Measurements from ENCODE around the gene ARHGAP28.

Gene ARHGAP28

DNA sequence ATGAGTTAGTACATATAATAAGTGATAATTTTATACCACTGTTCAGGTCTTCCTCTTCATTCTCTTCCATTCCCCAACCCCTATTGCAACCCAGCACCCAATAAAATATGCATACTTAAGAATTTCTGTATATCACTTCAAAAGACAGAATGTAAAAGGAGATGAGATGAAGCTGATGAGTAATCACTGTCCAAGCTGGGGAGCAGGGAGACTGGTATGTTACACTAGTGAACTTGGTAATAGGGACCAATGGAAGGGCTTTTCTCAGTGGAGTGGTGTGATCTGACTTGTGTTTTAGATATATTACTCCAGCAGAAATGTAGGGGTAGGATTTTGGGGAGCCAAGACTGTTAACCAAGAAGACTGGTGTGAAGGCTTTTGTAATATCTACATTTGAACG is 18.0 kb upstream of the ARHGAP28 start:
- no peak for TF ChIP-seq CTCF (IDR thresholded peaks at IDR 0.05; ENCODE audit: low read depth, low read length, missing control alignments)
- no peak overlapping the region for H3K4me3 ChIP-seq (ENCODE audit: low read depth, low read length)
- in situ Hi-C loops (cut with HindIII; ENCODE audit: low sequenced_read_pairs): no loop called here
- DNase-seq (ENCODE audit: low read depth): no peak

- no peak for DNase-seq (ENCODE audit: low read depth)
- no peak overlapping the region for H3K4me3 ChIP-seq (ENCODE audit: low read depth, low read length)
- in situ Hi-C loops (cut with HindIII; ENCODE audit: low sequenced_read_pairs): no loop called here
- no peak for TF ChIP-seq CTCF (IDR thresholded peaks at IDR 0.05; ENCODE audit: low read depth, low read length, missing control alignments)
Measured at GRCh38 chr18:6712401-6712800, 17.1 kb upstream of the ARHGAP28 start.

- no peak for TF ChIP-seq CTCF (IDR thresholded peaks at IDR 0.05; ENCODE audit: low read depth, low read length, missing control alignments)
- in situ Hi-C loops (cut with HindIII; ENCODE audit: low sequenced_read_pairs): no loop called here
- DNase-seq (ENCODE audit: low read depth): no peak
- H3K4me3 ChIP-seq (ENCODE audit: low read depth, low read length): no peak overlapping the region
Measured at GRCh38 chr18:6714010-6714409, 15.5 kb upstream of the ARHGAP28 start.

GRCh38 chr18:6718267-6718666 is 11.2 kb upstream of the ARHGAP28 start:
- TF ChIP-seq CTCF (IDR thresholded peaks at IDR 0.05; ENCODE audit: low read depth, low read length, missing control alignments): no peak
- H3K4me3 ChIP-seq (ENCODE audit: low read depth, low read length): no peak overlapping the region
- in situ Hi-C loops (cut with HindIII; ENCODE audit: low sequenced_read_pairs): no loop called here
- DNase-seq (ENCODE audit: low read depth): no peak

DNA sequence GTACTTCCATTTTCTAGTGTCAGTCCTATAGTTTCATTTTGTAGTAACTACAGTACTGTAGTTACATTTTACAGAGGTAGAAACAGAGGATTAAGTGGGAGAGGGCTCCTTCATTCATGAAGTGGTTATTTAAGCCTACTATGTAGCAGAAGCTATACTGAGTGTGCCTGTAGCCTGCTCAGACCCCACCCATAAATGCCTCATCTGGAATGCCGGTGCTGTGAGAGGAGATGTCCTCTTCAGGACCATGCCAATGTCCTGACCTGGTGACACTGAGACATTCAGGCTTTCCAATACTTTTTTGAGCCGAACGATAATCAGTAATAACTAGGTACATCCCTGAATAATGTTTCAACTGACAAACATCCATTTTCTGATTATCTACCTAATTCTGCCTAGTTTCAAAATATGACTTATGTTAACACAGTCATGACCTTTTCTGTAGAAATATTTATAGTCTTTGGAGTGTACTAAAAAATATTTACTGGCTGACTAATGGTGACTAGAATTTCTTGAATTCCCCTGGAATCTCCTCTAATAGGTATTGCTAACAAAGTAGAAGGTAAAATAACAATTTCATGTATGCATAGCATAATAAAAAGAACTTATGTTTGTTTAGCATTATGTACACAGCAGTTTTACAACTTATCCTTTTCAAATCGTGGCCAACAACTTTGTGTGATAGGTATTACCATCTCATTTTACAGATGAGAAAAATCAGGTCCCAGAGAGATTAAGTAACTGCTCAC is 10.2 kb upstream of the ARHGAP28 start:
- in situ Hi-C loops (cut with HindIII; ENCODE audit: low sequenced_read_pairs): no loop called here

DNA sequence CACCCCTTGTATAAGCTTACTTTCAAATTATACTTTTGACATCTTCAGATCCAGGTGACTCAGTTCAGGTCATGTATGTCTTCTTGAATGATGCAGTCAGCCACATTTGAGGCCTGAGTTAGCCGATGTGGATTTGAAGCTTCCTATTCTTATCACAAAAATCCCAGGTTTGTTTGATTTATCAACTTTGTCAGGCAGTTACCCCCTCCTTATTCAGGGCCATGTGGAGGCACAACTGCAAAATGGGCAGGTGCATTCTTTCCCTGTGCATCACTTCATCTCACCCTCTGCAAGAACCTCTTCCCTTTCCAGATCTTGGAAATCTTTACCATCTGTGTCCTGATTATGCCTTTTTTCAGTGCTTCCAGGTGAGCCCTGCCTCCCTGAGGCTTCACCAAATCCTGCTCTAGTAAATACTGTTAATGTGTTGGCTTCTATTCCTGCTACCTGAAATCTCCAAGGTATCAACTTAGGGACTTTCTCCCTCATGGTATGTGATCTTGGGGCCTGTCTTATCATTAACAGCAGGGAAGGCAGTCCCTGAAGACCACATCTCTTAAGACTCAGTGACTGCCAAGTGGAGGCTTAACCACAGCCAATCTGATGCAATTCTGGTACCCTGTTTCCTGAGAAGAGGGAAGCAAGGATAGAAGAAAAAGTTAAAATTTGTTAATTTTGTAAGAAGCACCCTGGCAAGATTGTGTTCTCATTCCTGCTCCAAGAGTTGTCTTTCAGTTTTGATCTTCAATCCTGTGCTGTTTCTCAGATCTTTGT is 9.4 kb upstream of the ARHGAP28 start:
- in situ Hi-C loops (cut with HindIII; ENCODE audit: low sequenced_read_pairs): no loop called here
- TF ChIP-seq CTCF (IDR thresholded peaks at IDR 0.05; ENCODE audit: low read depth, low read length, missing control alignments): no peak
- H3K4me3 ChIP-seq (ENCODE audit: low read depth, low read length): no peak overlapping the region
- no peak for DNase-seq (ENCODE audit: low read depth)

More for the DNA sequence above, 10.2 kb upstream of the ARHGAP28 start:
- no peak overlapping the region for H3K4me3 ChIP-seq (ENCODE audit: low read depth, low read length)
- DNase-seq (ENCODE audit: low read depth): no peak
- no peak for TF ChIP-seq CTCF (IDR thresholded peaks at IDR 0.05; ENCODE audit: low read depth, low read length, missing control alignments)

Data from astrocyte of the cerebellum (primary cell).